SK-N-SH (cell line): ENCODE results near the gene TFPI. TPM values are rescaled to one million over a fixed set of nuclear protein-coding genes. Genes with fewer than 3 reads are reported as not detected.
"Not testable (repeated sequence)": the region's sequence is repeated elsewhere in the genome, so short reads cannot be mapped to it uniquely, and the experiment has no call there.

ENCODE experiments used
- CTCF ChIA-PET: fragments of 300-600, 350-600 bp; formaldehyde crosslinking; extraction: SDS; loops from one replicate; lab custom pipeline; 2021; lab: Yijun Ruan, JAX
- POLR2A ChIA-PET: fragments of 350-600 bp; sonication (Branson Sonifier 250); formaldehyde crosslinking; extraction: SDS; loops from one replicate; lab custom pipeline; 2020; ENCODE audit warnings: antibody characterized with exemption, inconsistent platforms; lab: Yijun Ruan, JAX
- DNase-seq: peaks from one replicate; pipeline ENCODE4 v3.0.0; 2012
- H2AFZ ChIP-seq: fragments of 200-600 bp; sonication (generic); 2 replicates; pipeline ENCODE4 v1.8.1; 2016; ENCODE audit warnings: antibody characterized with exemption, mild to moderate bottlenecking, low read depth
- H3F3A ChIP-seq: fragments of 200-600 bp; sonication (generic); replicated peaks from 2 replicates; pipeline ENCODE3; 2016; ENCODE audit warnings: antibody characterized with exemption, mild to moderate bottlenecking; ENCODE audit not compliant: insufficient read depth
- H3K27ac ChIP-seq, 2 experiments: fragments of 200-500 bp in 1 of 2; fragments of 200-600 bp in 1 of 2; sonication (Bioruptor generic) in 1 of 2; sonication (generic), shearing (Covaris generic) in 1 of 2; 2 replicates each; pipeline versions ENCODE4 v1.5.1 to v1.6.1; 2014 to 2016; ENCODE audit warnings: low read depth in 2 of 2, inconsistent platforms in 1 of 2, low read length in 1 of 2, mild to moderate bottlenecking in 1 of 2, mixed read lengths in 1 of 2
- H3K27me3 ChIP-seq: fragments of 200-600 bp; sonication (generic), shearing (Covaris generic); 2 replicates; pipeline ENCODE4 v1.6.1; 2016; ENCODE audit warnings: mixed run types; ENCODE audit not compliant: insufficient read depth
- H3K36me3 ChIP-seq, 2 experiments: fragments of 200-500 bp in 1 of 2; fragments of 200-600 bp in 1 of 2; sonication (Bioruptor generic) in 1 of 2; sonication (generic) in 1 of 2; replicated peaks in 1 of 2; 2 replicates each; pipeline versions ENCODE3 to v1.5.1; 2014 to 2016; ENCODE audit warnings: low read length in 1 of 2, mild to moderate bottlenecking in 1 of 2; ENCODE audit not compliant: insufficient read depth in 2 of 2, control insufficient read depth in 1 of 2
- H3K4me1 ChIP-seq, 2 experiments: fragments of 200-500 bp in 1 of 2; fragments of 200-600 bp in 1 of 2; sonication (Bioruptor generic) in 1 of 2; sonication (generic), shearing (Covaris generic) in 1 of 2; 2 replicates each; pipeline versions ENCODE4 v1.5.1 to v1.6.1; 2014 to 2016; ENCODE audit warnings: low read depth in 1 of 2, low read length in 1 of 2, mixed run types in 1 of 2; ENCODE audit not compliant: insufficient read depth in 2 of 2, control insufficient read depth in 1 of 2
- H3K4me2 ChIP-seq: fragments of 200-600 bp; sonication (generic), shearing (Covaris generic); 2 replicates; pipeline ENCODE4 v1.6.1; 2017; ENCODE audit warnings: mixed run types
- H3K4me3 ChIP-seq, 2 experiments: fragments of 200-500 bp in 1 of 2; fragments of 200-600 bp in 1 of 2; sonication (Bioruptor generic) in 1 of 2; sonication (generic), shearing (Covaris generic) in 1 of 2; 2 replicates each; pipeline versions ENCODE4 v1.5.1 to v1.8.1; 2014 to 2016; ENCODE audit warnings: low read depth in 2 of 2, inconsistent platforms in 1 of 2, low read length in 1 of 2, mild to moderate bottlenecking in 1 of 2, mixed read lengths in 1 of 2, moderate library complexity in 1 of 2
- H3K79me2 ChIP-seq: fragments of 200-600 bp; sonication (generic); 2 replicates; pipeline ENCODE4 v1.8.1; 2017; ENCODE audit warnings: mild to moderate bottlenecking; ENCODE audit not compliant: insufficient read depth
- H3K9ac ChIP-seq: fragments of 200-600 bp; sonication (generic); 2 replicates; pipeline ENCODE4 v1.6.1; 2017; ENCODE audit warnings: mixed run types
- H3K9me2 ChIP-seq: fragments of 200-600 bp; sonication (generic); 2 replicates; pipeline ENCODE4 v1.6.1; 2017; ENCODE audit warnings: mixed run types
- H3K9me3 ChIP-seq: fragments of 200-600 bp; sonication (generic); 2 replicates; pipeline ENCODE4 v1.6.1; 2017; ENCODE audit warnings: mixed run types, mild to moderate bottlenecking, moderate library complexity
- H4K20me1 ChIP-seq: fragments of 200-600 bp; sonication (generic); 2 replicates; pipeline ENCODE4 v1.6.1; 2017; ENCODE audit warnings: mild to moderate bottlenecking, mixed run types; ENCODE audit not compliant: insufficient read depth
- MXI1 ChIP-seq: IDR thresholded peaks from 2 replicates; pipeline ENCODE4 v1.6.1; 2012; ENCODE audit warnings: mild to moderate bottlenecking, low read depth, low read length, improper control_type of control experiment
- RCOR1 ChIP-seq: fragments of 150-350 bp; IDR thresholded peaks from 2 replicates; pipeline ENCODE4 v1.6.1; 2017; ENCODE audit warnings: antibody characterized with exemption, low read length
- SIN3A ChIP-seq: IDR thresholded peaks from 2 replicates; pipeline ENCODE4 v1.6.1; 2012; ENCODE audit warnings: low read depth, mild to moderate bottlenecking, low read length, moderate library complexity, borderline replicate concordance
- TAF1 ChIP-seq: IDR thresholded peaks from 2 replicates; pipeline ENCODE4 v1.6.1; 2012; ENCODE audit warnings: low read depth, mild to moderate bottlenecking, low read length, moderate library complexity, borderline replicate concordance
- WGBS: methylation state at CpG from one replicate; pipeline ENCODE4 v1.1.6; 2017; ENCODE audit warnings: low lambda C conversion rate; 5-methylcytosine and 5-hydroxymethylcytosine counted together
- polyA plus RNA-seq, 3 experiments: library from polyadenylated mRNA; depleted of rRNA; stranded (reverse); fragments of >200 nt; gene quantifications; 2 replicates each; pipeline ENCODE4 v1.2.3, GENCODE V29; 2012
- TF ChIP-seq, protein P1 (sequence below): IDR thresholded peaks from 2 replicates; pipeline ENCODE4 v1.4.0; 2012; ENCODE audit warnings: low read depth, borderline replicate concordance
- TF ChIP-seq, protein P2 (sequence below): IDR thresholded peaks from 2 replicates; pipeline ENCODE4 v1.4.0; 2012; ENCODE audit warnings: low read depth, borderline replicate concordance

TFPI gene
- polyA plus RNA-seq, 1 of the 3 experiments (the other 2 are of a cell fraction) = 2.1 TPM

DNA sequence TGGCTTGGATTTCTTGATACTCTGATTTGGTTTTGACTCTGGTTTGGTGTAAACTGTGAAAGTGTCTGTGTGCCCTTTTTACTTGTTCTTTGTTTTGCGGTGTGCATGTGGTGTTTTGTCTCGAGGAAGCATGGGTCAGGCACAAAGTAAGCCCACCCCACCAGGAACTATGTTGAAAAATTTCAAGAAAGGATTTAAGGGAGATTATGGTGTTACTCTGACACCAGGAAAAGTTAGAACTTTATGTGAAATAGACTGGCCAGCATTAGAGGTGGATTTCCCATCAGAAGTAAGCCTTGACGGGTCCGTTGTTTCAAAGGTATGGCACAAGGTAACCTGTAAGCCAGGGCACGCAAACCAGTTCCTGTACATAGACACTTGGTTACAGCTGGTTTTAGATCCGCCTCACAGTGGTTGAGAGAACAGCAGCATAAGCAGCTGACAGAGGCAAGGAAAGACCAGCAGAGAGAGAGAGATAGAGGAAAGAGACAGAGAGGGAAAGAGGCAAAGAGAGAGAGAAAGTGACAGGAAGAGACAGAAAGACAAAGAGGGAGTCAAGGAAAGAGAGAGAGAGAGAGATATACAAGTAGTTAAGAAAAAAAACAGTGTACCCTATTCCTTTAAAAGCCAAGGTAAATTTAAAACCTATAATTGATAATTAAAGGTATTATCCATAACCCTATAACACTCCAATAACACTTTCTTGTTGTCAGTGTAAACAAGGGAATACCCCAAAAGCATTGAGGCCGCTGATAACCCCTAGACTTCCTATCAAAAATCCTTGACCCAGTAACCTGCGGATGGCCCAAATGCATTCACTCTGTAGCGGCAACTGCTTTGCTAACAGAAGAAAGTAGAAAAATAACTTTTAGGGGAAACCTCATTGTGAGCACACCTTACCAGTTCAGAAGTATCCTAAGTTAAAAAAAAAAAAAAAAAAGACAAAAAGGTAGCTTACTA is 42.6 kb downstream of the TFPI start:
- H2AFZ ChIP-seq = no peak overlapping the region
- H3K27ac ChIP-seq = no peak overlapping the region

DNA sequence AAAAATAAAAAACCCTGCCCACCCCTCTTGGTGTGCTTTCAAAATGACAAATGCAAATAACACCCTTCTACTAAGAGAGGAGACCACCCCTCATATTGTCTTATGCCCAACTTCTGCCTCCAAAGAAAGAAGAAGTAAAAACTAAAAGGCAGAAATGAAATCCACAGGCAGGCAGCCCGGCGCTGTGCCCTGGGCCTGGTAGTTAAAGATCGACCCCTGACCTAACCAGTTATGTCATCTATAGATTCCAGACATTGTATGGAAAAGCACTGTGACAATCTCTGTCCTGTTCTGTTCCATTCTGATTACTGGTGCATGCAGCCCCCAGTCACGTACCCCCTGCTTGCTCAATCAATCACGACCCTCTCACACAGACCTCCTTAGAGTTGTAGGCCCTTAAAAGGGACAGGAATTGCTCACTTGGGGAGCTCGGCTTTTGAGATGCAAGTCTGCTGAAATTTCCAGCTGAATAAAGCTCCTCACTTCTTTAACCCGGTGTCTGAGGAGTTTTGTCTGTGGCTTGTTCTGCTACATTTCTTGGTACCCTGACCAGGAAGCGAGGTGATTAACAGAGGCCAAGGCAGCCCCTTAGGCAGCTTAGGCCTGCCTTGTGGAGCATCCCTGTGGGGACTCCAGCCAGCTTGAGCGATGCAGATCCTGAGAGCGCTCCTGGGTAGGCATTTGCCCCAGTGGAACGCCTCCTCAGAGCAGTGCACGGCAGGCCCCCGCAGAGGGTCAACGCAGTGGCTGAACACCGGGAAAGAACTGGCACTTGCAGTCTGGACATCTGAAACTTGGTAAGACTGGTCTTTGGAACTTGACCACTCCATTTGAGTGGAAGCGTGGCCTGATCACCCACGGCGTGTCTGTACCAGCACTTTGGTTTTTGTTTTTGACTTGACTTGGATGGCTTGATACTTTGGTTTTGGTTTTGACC is 43.5 kb downstream of the TFPI start:
- H3F3A ChIP-seq, H3K9me3 ChIP-seq, H3K4me2 ChIP-seq, H3K27ac ChIP-seq, DNase-seq, H3K9me2 ChIP-seq, H3K27me3 ChIP-seq, H3K79me2 ChIP-seq, H2AFZ ChIP-seq, POLR2A ChIA-PET, H3K9ac ChIP-seq, H3K4me3 ChIP-seq, H3K4me1 ChIP-seq, H3K36me3 ChIP-seq, H4K20me1 ChIP-seq: not testable (repeated sequence)
- 89% methylated on average over 15 of the region's 18 CpGs for WGBS
- CTCF ChIA-PET = interaction anchor here (1.3 to 3.3 kb wide), 2 partner anchors 11 to 71 kb away, joined by 4 to 10 read pairs; no protein-coding TSS in a partner anchor

More for the DNA sequence above, 42.6 kb downstream of the TFPI start:
- Histone ChIP-seq H3K9me2 (no peaks in the 10 kb centered on the region), H3K36me3 (no peaks in the 10 kb centered on the region), H3K27me3 (no peaks in the 10 kb centered on the region), H3K79me2 (no peaks in the 10 kb centered on the region), H3F3A (no peaks in the 10 kb centered on the region), H3K9ac (no peak overlapping the region), H3K4me2 (no peak overlapping the region), H4K20me1 (no peaks in the 10 kb centered on the region), H3K4me1 (no peaks in the 10 kb centered on the region), H3K9me3 (no peaks in the 10 kb centered on the region), H3K4me3 (no peak overlapping the region)
- POLR2A ChIA-PET = no interaction called here
- CTCF ChIA-PET = interaction anchor here (0.7 kb wide), 1 partner anchor 473 kb away, joined by 3 read pairs; no protein-coding TSS in a partner anchor
- WGBS = 77% methylated on average over 9 of the region's 9 CpGs
- no peak for DNase-seq
- TF ChIP-seq SIN3A (no peak), RCOR1 (no peak), TAF1 (no peak), MXI1 (no peak)
- TF ChIP-seq, protein P1, sequence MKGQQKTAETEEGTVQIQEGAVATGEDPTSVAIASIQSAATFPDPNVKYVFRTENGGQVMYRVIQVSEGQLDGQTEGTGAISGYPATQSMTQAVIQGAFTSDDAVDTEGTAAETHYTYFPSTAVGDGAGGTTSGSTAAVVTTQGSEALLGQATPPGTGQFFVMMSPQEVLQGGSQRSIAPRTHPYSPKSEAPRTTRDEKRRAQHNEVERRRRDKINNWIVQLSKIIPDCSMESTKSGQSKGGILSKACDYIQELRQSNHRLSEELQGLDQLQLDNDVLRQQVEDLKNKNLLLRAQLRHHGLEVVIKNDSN = no peak
- TF ChIP-seq, protein P2, sequence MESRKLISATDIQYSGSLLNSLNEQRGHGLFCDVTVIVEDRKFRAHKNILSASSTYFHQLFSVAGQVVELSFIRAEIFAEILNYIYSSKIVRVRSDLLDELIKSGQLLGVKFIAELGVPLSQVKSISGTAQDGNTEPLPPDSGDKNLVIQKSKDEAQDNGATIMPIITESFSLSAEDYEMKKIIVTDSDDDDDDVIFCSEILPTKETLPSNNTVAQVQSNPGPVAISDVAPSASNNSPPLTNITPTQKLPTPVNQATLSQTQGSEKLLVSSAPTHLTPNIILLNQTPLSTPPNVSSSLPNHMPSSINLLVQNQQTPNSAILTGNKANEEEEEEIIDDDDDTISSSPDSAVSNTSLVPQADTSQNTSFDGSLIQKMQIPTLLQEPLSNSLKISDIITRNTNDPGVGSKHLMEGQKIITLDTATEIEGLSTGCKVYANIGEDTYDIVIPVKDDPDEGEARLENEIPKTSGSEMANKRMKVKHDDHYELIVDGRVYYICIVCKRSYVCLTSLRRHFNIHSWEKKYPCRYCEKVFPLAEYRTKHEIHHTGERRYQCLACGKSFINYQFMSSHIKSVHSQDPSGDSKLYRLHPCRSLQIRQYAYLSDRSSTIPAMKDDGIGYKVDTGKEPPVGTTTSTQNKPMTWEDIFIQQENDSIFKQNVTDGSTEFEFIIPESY = no peak
- TF ChIP-seq, all 33 proteins: peak for 0
